ENCODE measurements around the gene ZNF229. TPM values are rescaled to one million over a fixed set of nuclear protein-coding genes. Genes with fewer than 3 reads are reported as not detected.
A peak's percentile ranks its signal among the peaks of the same experiment; 100 is the strongest.
"Not testable (repeated sequence)": the region's sequence is repeated elsewhere in the genome, so short reads cannot be mapped to it uniquely, and the experiment has no call there.

ZNF229 gene
- total and polyA plus RNA-seq, 2 donors (not counting 3 experiments of a cell fraction or from before 2014, with no cell fraction given): 2.7 to 8.8 TPM

DNA sequence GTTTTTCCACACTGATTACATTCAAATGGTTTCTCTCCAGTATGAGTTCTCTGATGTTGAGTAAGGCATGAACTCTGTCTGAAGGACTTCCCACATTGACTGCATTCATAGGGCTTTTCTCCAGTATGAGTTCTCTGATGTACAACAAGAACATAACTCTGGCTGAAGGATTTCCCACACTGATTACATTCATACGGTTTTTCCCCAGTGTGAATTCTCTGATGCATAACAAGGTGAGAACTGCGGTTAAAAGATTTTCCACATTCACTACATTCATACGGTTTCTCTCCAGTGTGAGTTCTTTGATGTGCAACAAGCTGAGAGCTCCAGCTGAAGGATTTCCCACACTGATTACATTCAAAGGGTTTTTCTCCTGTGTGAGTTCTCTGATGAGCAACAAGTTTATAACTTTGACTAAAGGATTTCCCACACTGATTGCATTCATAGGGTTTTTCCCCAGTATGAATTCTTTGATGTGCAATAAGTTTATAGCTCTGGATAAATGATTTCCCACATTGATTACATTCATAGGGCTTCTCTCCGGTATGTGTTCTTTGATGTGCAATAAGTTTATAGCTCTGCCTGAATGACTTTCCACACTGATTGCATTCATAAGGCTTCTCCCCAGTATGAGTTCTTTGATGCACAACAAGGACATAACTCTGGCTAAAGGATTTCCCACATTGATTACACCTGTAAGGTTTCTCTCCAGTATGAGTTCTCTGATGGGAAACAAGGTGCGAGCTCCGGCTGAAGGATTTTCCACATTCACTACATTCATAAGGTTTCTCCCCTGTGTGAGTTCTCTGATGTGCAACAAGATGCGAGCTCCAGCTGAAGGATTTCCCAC is 28.5 kb upstream of the ZNF229 start:
- Histone ChIP-seq H4K20me1 (replicated peaks; ENCODE audit: control insufficient read depth, extremely low read depth, insufficient read depth, low read length) (no peaks in the 10 kb centered on the region), H3K4me3 (replicated peaks in 1 of 3; ENCODE audit: insufficient read depth in 1 of 3, low read depth in 1 of 3, low read length in 3 of 3) (no peak overlapping the region), H3K4me1 (ENCODE audit: control insufficient read depth, extremely low read depth, insufficient read depth, low read length) (no peaks in the 10 kb centered on the region), H3K4me2 (ENCODE audit: insufficient read depth, low read length) (no peak overlapping the region), H3K9me1 (replicated peaks; ENCODE audit: control insufficient read depth, extremely low read depth, insufficient read depth, low read length) (no peaks in the 10 kb centered on the region), H3K27ac (ENCODE audit: insufficient read depth, low read depth, low read length) (no peak overlapping the region), H3K27me3 (ENCODE audit: control insufficient read depth in 2 of 2, insufficient read depth in 2 of 2, low read length in 2 of 2) (no peaks in the 10 kb centered on the region), H3K36me3 (ENCODE audit: control insufficient read depth in 2 of 2, extremely low read depth in 1 of 2, insufficient read depth in 2 of 2, low read length in 2 of 2) (peaks cover 20 to 35% of the 10 kb centered on the region in 2 experiments), H3K79me2 (ENCODE audit: control insufficient read depth, insufficient read depth, low read length) (no peaks in the 10 kb centered on the region), H3K9me3 (replicated peaks; ENCODE audit: control insufficient read depth, insufficient read depth, low read length) (peaks cover 57% of the 10 kb centered on the region), H2AFZ (ENCODE audit: low read depth, low read length) (no peak overlapping the region), H3K9ac (replicated peaks; ENCODE audit: extremely low read depth, insufficient read depth, low read length) (no peak overlapping the region)
- BruUV-seq (replicated peaks): no TSS peak
- CTCF ChIA-PET: no interaction called here
- no peak for TF ChIP-seq GATA2 (IDR thresholded peaks at IDR 0.05; ENCODE audit: insufficient read depth, insufficient read length, low read depth, low read length)
- TF ChIP-seq JUN (IDR thresholded peaks at IDR 0.05; ENCODE audit: borderline replicate concordance, insufficient read depth, insufficient read length, low read depth): no peak
- TF ChIP-seq POLR2A (IDR thresholded peaks at IDR 0.05; ENCODE audit: low read depth, low read length): no peak
- TF ChIP-seq, protein P1, sequence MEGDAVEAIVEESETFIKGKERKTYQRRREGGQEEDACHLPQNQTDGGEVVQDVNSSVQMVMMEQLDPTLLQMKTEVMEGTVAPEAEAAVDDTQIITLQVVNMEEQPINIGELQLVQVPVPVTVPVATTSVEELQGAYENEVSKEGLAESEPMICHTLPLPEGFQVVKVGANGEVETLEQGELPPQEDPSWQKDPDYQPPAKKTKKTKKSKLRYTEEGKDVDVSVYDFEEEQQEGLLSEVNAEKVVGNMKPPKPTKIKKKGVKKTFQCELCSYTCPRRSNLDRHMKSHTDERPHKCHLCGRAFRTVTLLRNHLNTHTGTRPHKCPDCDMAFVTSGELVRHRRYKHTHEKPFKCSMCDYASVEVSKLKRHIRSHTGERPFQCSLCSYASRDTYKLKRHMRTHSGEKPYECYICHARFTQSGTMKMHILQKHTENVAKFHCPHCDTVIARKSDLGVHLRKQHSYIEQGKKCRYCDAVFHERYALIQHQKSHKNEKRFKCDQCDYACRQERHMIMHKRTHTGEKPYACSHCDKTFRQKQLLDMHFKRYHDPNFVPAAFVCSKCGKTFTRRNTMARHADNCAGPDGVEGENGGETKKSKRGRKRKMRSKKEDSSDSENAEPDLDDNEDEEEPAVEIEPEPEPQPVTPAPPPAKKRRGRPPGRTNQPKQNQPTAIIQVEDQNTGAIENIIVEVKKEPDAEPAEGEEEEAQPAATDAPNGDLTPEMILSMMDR (IDR thresholded peaks at IDR 0.05; ENCODE audit: extremely low read depth in 1 of 2, insufficient read depth in 1 of 2, low read depth in 1 of 2, low read length in 2 of 2): no peak
- no peak for TF ChIP-seq POLR2AphosphoS5 (IDR thresholded peaks at IDR 0.05; ENCODE audit: insufficient read depth, low read depth, low read length)
- TF ChIP-seq, protein P2, sequence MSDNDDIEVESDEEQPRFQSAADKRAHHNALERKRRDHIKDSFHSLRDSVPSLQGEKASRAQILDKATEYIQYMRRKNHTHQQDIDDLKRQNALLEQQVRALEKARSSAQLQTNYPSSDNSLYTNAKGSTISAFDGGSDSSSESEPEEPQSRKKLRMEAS (IDR thresholded peaks at IDR 0.05; ENCODE audit: insufficient read depth, insufficient read length): no peak
- no peak for TF ChIP-seq EZH2 (IDR thresholded peaks at IDR 0.05; ENCODE audit: borderline replicate concordance, low read depth, low read length, severe bottlenecking)
- no peak for TF ChIP-seq FOS (IDR thresholded peaks at IDR 0.05; ENCODE audit: borderline replicate concordance, insufficient read depth, low read length)
- TF ChIP-seq MYC (IDR thresholded peaks at IDR 0.05; ENCODE audit: low read depth, low read length): no peak
- intact Hi-C loops (cut with micrococcal nuclease): no loop called here
- dilution Hi-C loops (cut with MboI; ENCODE audit: extremely low pct_ligation_motif_present, low sequenced_read_pairs): no loop called here
- POLR2A ChIA-PET: no interaction called here
- FAIRE-seq (peak; percentile 58), DNase-seq (ENCODE audit: low read depth, low spot score) (peak; percentile 8)

DNA sequence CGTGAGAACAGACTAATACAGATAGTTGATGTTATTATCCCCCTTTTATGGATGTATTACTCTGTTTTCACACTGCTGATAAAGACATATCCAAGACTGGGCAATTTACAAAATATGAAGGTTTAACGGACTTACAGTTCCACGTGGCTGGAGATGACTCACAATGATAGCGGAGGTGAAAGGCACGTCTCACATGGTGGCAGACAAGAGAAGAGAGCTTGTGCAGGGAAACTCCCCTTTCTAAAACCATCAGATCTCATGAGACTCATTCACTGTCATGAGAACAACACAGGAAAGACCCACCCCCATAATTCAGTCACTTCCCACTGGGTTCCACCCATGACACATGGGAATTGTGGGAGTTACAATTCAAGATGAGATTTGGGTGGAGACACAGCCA is 20.5 kb upstream of the ZNF229 start:
- H3K27me3 ChIP-seq (ENCODE audit: control insufficient read depth in 2 of 2, insufficient read depth in 2 of 2, low read length in 2 of 2); H4K20me1 ChIP-seq (replicated peaks; ENCODE audit: control insufficient read depth, extremely low read depth, insufficient read depth, low read length); H3K79me2 ChIP-seq (ENCODE audit: control insufficient read depth, insufficient read depth, low read length); DNase-seq (ENCODE audit: low read depth, low spot score); BruUV-seq (replicated peaks); H3K27ac ChIP-seq (ENCODE audit: insufficient read depth, low read depth, low read length); H3K4me2 ChIP-seq (ENCODE audit: insufficient read depth, low read length); H3K9me1 ChIP-seq (replicated peaks; ENCODE audit: control insufficient read depth, extremely low read depth, insufficient read depth, low read length); H3K4me1 ChIP-seq (ENCODE audit: control insufficient read depth, extremely low read depth, insufficient read depth, low read length); H3K9me3 ChIP-seq (replicated peaks; ENCODE audit: control insufficient read depth, insufficient read depth, low read length); H3K9ac ChIP-seq (replicated peaks; ENCODE audit: extremely low read depth, insufficient read depth, low read length); FAIRE-seq; dilution Hi-C loops (cut with MboI; ENCODE audit: extremely low pct_ligation_motif_present, low sequenced_read_pairs); H2AFZ ChIP-seq (ENCODE audit: low read depth, low read length); POLR2A ChIA-PET; H3K4me3 ChIP-seq (replicated peaks in 1 of 3; ENCODE audit: insufficient read depth in 1 of 3, low read depth in 1 of 3, low read length in 3 of 3); CTCF ChIA-PET; H3K36me3 ChIP-seq (ENCODE audit: control insufficient read depth in 2 of 2, extremely low read depth in 1 of 2, insufficient read depth in 2 of 2, low read length in 2 of 2); intact Hi-C loops (cut with micrococcal nuclease): not testable (repeated sequence)
